GM23248 (cell line): ENCODE data around the gene ZNF326.

Experiments used
- EZH2 ChIP-seq: fragments of 200-600 bp; sonication (generic); IDR thresholded peaks from 2 replicates; pipeline ENCODE4 v1.6.1; 2018; ENCODE audit warnings: antibody characterized with exemption, mild to moderate bottlenecking; ENCODE audit not compliant: insufficient read depth, poor library complexity, severe bottlenecking
- EZH2phosphoT487 ChIP-seq: fragments of 200-600 bp; sonication (generic); IDR thresholded peaks from 2 replicates; pipeline ENCODE4 v1.6.1; 2018; ENCODE audit warnings: antibody characterized with exemption, moderate library complexity, mild to moderate bottlenecking, low read depth; ENCODE audit not compliant: insufficient read depth

DNA sequence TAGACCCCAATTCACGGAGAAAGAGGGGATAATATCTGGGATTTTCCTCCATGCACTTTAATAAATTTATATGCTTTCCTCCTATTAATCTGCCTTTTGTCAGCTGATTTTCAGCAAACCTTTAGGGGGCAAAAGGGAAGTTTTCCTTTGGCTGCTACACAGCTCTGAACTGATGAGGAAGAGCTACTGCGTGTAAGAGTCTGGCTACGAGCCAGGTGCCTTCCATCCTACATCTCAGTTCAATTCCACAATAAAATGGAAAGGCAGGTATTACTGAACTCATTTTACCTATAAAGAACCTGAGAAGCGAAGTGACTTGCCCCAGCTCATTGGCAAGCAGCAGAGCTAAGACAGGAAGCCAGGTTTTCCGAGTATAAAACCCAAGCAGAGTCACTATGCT, 28.3 kb upstream of the ZNF326 start:
- TF ChIP-seq EZH2phosphoT487 (no peak), EZH2 (no peak)
